ENCODE measurements around the gene SNX3.
"Not testable (repeated sequence)": the region's sequence is repeated elsewhere in the genome, so short reads cannot be mapped to it uniquely, and the experiment has no call there.

The SNX3 gene

GRCh38 chr6:108254433-108255410 is 6.1 kb downstream of the SNX3 start:
- no peak for DNase-seq

GRCh38 chr6:108253241-108253640 is 7.6 kb downstream of the SNX3 start:
- DNase-seq: no peak

GRCh38 chr6:108252055-108252454 is 8.8 kb downstream of the SNX3 start:
- DNase-seq: no peak

- no peak for DNase-seq
Measured at GRCh38 chr6:108251252-108251651, 9.6 kb downstream of the SNX3 start.

GRCh38 chr6:108250240-108250866 is 10.5 kb downstream of the SNX3 start:
- DNase-seq: no peak

- DNase-seq: no peak
Measured at GRCh38 chr6:108247965-108248536, 12.8 kb downstream of the SNX3 start.

GRCh38 chr6:108245095-108245494 is 15.7 kb downstream of the SNX3 start:
- not testable (repeated sequence) for DNase-seq

GRCh38 chr6:108243836-108244235 is 17.0 kb downstream of the SNX3 start:
- DNase-seq: no peak

GRCh38 chr6:108242721-108243120 is 18.1 kb downstream of the SNX3 start:
- DNase-seq: no peak

GRCh38 chr6:108242259-108242658 is 18.6 kb downstream of the SNX3 start:
- DNase-seq: no peak

GRCh38 chr6:108238322-108238721 is 22.5 kb downstream of the SNX3 start:
- DNase-seq: no peak

- DNase-seq: no peak
Measured at GRCh38 chr6:108236791-108237190, 24.0 kb downstream of the SNX3 start.

- DNase-seq: no peak
Measured at GRCh38 chr6:108235127-108235526, 25.7 kb downstream of the SNX3 start.

GRCh38 chr6:108228416-108228815 is 32.4 kb downstream of the SNX3 start:
- DNase-seq: no peak

GRCh38 chr6:108227290-108227689 is 33.5 kb downstream of the SNX3 start:
- DNase-seq: no peak

- no peak for DNase-seq
Measured at GRCh38 chr6:108222504-108222903, 38.3 kb downstream of the SNX3 start.

- DNase-seq: no peak
Measured at GRCh38 chr6:108222064-108222463, 38.8 kb downstream of the SNX3 start.

- no peak for DNase-seq
Measured at GRCh38 chr6:108211671-108212070, 49.2 kb downstream of the SNX3 start.

GRCh38 chr6:108210556-108210955 is 50.3 kb downstream of the SNX3 start:
- no peak for DNase-seq

GRCh38 chr6:108209738-108210137 is 51.1 kb downstream of the SNX3 start:
- no peak for DNase-seq

GRCh38 chr6:108207013-108207412 is 53.8 kb downstream of the SNX3 start:
- no peak for DNase-seq

GRCh38 chr6:108203189-108204112 is 57.4 kb downstream of the SNX3 start:
- no peak for DNase-seq

GRCh38 chr6:108200631-108201030 is 60.2 kb downstream of the SNX3 start:
- no peak for DNase-seq
